Stimulated activated naive B cell treated with anti-CD40 and anti-IgM and Interleukin-4, amounts not matched to agents 10 μg/mL and 1 μg/mL and 100 μg/mL, for 72 hours (primary cell): Measurements from ENCODE around the gene SOX2.

Experiments
- ATAC-seq, 2 donors: fragments of 150-1000 bp; cut with Tn5 transposase; replicated peaks; 2 replicates each; pipeline ENCODE4 v1.10.0; 2021; ENCODE audit warnings: moderate library complexity in 1 of 2
- DNase-seq: peaks from one replicate; pipeline ENCODE4 v3.0.0; 2021
- H3K27ac Mint-ChIP-seq: one replicate; pipeline ENCODE4 v1.8.0; 2022; ENCODE audit warnings: mild to moderate bottlenecking, mixed read lengths
- H3K27me3 Mint-ChIP-seq, 2 donors: one replicate each; pipeline ENCODE4 v1.8.0; 2022; ENCODE audit warnings: mixed read lengths in 2 of 2
- H3K36me3 Mint-ChIP-seq, 2 donors: one replicate each; pipeline ENCODE4 v1.8.0; 2022; ENCODE audit warnings: mixed read lengths in 2 of 2, mild to moderate bottlenecking in 1 of 2
- H3K4me1 Mint-ChIP-seq, 2 donors: one replicate each; pipeline ENCODE4 v1.8.0; 2022; ENCODE audit warnings: mixed read lengths in 2 of 2, mild to moderate bottlenecking in 1 of 2
- H3K4me3 Mint-ChIP-seq, 2 donors: one replicate each; pipeline ENCODE4 v1.8.0; 2022; ENCODE audit warnings: mild to moderate bottlenecking in 2 of 2, mixed read lengths in 2 of 2, moderate library complexity in 1 of 2
- H3K9me3 Mint-ChIP-seq, 2 donors: one replicate each; pipeline ENCODE4 v1.8.0; 2022; ENCODE audit warnings: mixed read lengths in 2 of 2, mild to moderate bottlenecking in 1 of 2

Gene SOX2

GRCh38 chr3:181711325-181712135 lies at the start of gene SOX2:
SOX2 (plus strand) TSS chr3:181711925; CDS start chr3:181712361, 436 bp downstream.
- ATAC-seq (peak in 1 of 2 donors; percentile 25), DNase-seq (no peak)
- Mint-ChIP-seq H3K36me3 (peaks cover 5 to 6% of the 10 kb centered on the region in 2 donors), H3K9me3 (peaks cover 4% of the 10 kb centered on the region in 2 donors), H3K4me1 (peaks cover 4 to 9% of the 10 kb centered on the region in 2 donors), H3K27me3 (peaks cover 40 to 42% of the 10 kb centered on the region in 2 donors), H3K27ac (peak within 1 kb of the TSS; percentile 65), H3K4me3 (peak within 1 kb of the TSS; percentile 17 to 71)

GRCh38 chr3:181683563-181683962 lies 28.2 kb upstream of the SOX2 start:
- Mint-ChIP-seq H3K27ac (no peak overlapping the region), H3K36me3 (no peaks in the 10 kb centered on the region)
- DNase-seq: no peak

GRCh38 chr3:181687190-181687589 lies 24.5 kb upstream of the SOX2 start:
- Mint-ChIP-seq H3K27me3 (peaks cover 18 to 33% of the 10 kb centered on the region in 2 donors), H3K36me3 (no peaks in the 10 kb centered on the region), H3K4me3 (no peak overlapping the region), H3K27ac (no peak overlapping the region), H3K9me3 (no peaks in the 10 kb centered on the region), H3K4me1 (no peaks in the 10 kb centered on the region)
- ATAC-seq (no peak), DNase-seq (no peak)

More at GRCh38 chr3:181683563-181683962, 28.2 kb upstream of the SOX2 start:
- Mint-ChIP-seq H3K4me1 (no peaks in the 10 kb centered on the region), H3K4me3 (no peak overlapping the region), H3K27me3 (peaks cover 12 to 25% of the 10 kb centered on the region in 2 donors), H3K9me3 (peaks cover 0 to 5% of the 10 kb centered on the region in 2 donors)
- ATAC-seq: no peak

GRCh38 chr3:181687731-181688130 lies 24.0 kb upstream of the SOX2 start:
- DNase-seq (no peak), ATAC-seq (no peak)
- H3K27me3 Mint-ChIP-seq: peaks cover 22 to 38% of the 10 kb centered on the region in 2 donors
- no peaks in the 10 kb centered on the region for H3K4me1 Mint-ChIP-seq
- H3K27ac Mint-ChIP-seq: no peak overlapping the region
- no peaks in the 10 kb centered on the region for H3K36me3 Mint-ChIP-seq
- H3K4me3 Mint-ChIP-seq: no peak overlapping the region
- H3K9me3 Mint-ChIP-seq: no peaks in the 10 kb centered on the region

GRCh38 chr3:181689546-181689945 lies 22.2 kb upstream of the SOX2 start:
- ATAC-seq (no peak), DNase-seq (no peak)
- no peaks in the 10 kb centered on the region for H3K9me3 Mint-ChIP-seq
- no peaks in the 10 kb centered on the region for H3K4me1 Mint-ChIP-seq
- H3K27ac Mint-ChIP-seq: no peak overlapping the region
- H3K4me3 Mint-ChIP-seq: no peak overlapping the region
- peaks cover 15 to 29% of the 10 kb centered on the region in 2 donors for H3K27me3 Mint-ChIP-seq
- H3K36me3 Mint-ChIP-seq: no peaks in the 10 kb centered on the region

GRCh38 chr3:181690769-181691168 lies 21.0 kb upstream of the SOX2 start:
- no peak for ATAC-seq
- no peak overlapping the region for H3K27ac Mint-ChIP-seq
- peaks cover 0 to 1% of the 10 kb centered on the region in 2 donors for H3K36me3 Mint-ChIP-seq
- no peaks in the 10 kb centered on the region for H3K9me3 Mint-ChIP-seq
- DNase-seq: no peak
- H3K27me3 Mint-ChIP-seq: peaks cover 17 to 37% of the 10 kb centered on the region in 2 donors
- peaks cover 4 to 9% of the 10 kb centered on the region in 2 donors for H3K4me1 Mint-ChIP-seq
- no peak overlapping the region for H3K4me3 Mint-ChIP-seq

GRCh38 chr3:181691901-181692300 lies 19.8 kb upstream of the SOX2 start:
- Mint-ChIP-seq H3K27me3 (peaks cover 26 to 47% of the 10 kb centered on the region in 2 donors), H3K4me1 (peaks cover 9 to 16% of the 10 kb centered on the region in 2 donors)
- no peak for DNase-seq

GRCh38 chr3:181692311-181693145 lies 19.2 kb upstream of the SOX2 start:
- no peak overlapping the region for H3K27ac Mint-ChIP-seq
- DNase-seq (no peak), ATAC-seq (no peak)
- H3K27me3 Mint-ChIP-seq: peaks cover 29 to 48% of the 10 kb centered on the region in 2 donors
- peaks cover 1 to 5% of the 10 kb centered on the region in 2 donors for H3K36me3 Mint-ChIP-seq
- H3K4me3 Mint-ChIP-seq: no peak overlapping the region
- H3K9me3 Mint-ChIP-seq: no peaks in the 10 kb centered on the region
- peaks cover 9 to 16% of the 10 kb centered on the region in 2 donors for H3K4me1 Mint-ChIP-seq

More at GRCh38 chr3:181691901-181692300, 19.8 kb upstream of the SOX2 start:
- Mint-ChIP-seq H3K27ac (no peak overlapping the region), H3K4me3 (no peak overlapping the region), H3K9me3 (no peaks in the 10 kb centered on the region), H3K36me3 (peaks cover 1 to 5% of the 10 kb centered on the region in 2 donors)
- no peak for ATAC-seq

- DNase-seq (no peak), ATAC-seq (no peak)
- Mint-ChIP-seq H3K27me3 (peaks cover 36 to 54% of the 10 kb centered on the region in 2 donors), H3K9me3 (no peaks in the 10 kb centered on the region), H3K4me3 (no peak overlapping the region), H3K27ac (no peak overlapping the region), H3K4me1 (peaks cover 9 to 16% of the 10 kb centered on the region in 2 donors), H3K36me3 (peaks cover 1 to 5% of the 10 kb centered on the region in 2 donors)
Observed at GRCh38 chr3:181693280-181693679, 18.4 kb upstream of the SOX2 start.

GRCh38 chr3:181694805-181695660 lies 16.7 kb upstream of the SOX2 start:
- H3K36me3 Mint-ChIP-seq: peaks cover 1 to 5% of the 10 kb centered on the region in 2 donors
- peaks cover under 1 to 2% of the 10 kb centered on the region in 2 donors for H3K9me3 Mint-ChIP-seq
- H3K4me3 Mint-ChIP-seq: no peak overlapping the region
- peaks cover 52 to 66% of the 10 kb centered on the region in 2 donors for H3K27me3 Mint-ChIP-seq
- peaks cover 9 to 17% of the 10 kb centered on the region in 2 donors for H3K4me1 Mint-ChIP-seq
- DNase-seq (no peak), ATAC-seq (no peak)
- no peak overlapping the region for H3K27ac Mint-ChIP-seq

- ATAC-seq: no peak
- peaks cover 4 to 5% of the 10 kb centered on the region in 2 donors for H3K9me3 Mint-ChIP-seq
Observed at GRCh38 chr3:181695661-181696491, 15.8 kb upstream of the SOX2 start.

GRCh38 chr3:181696626-181697230 lies 15.0 kb upstream of the SOX2 start:
- peaks cover 14 to 27% of the 10 kb centered on the region in 2 donors for H3K4me1 Mint-ChIP-seq
- H3K9me3 Mint-ChIP-seq: peaks cover 4 to 5% of the 10 kb centered on the region in 2 donors
- H3K27me3 Mint-ChIP-seq: peaks cover 60 to 71% of the 10 kb centered on the region in 2 donors
- DNase-seq (no peak), ATAC-seq (no peak)
- peak overlapping the region; percentile 76 for H3K27ac Mint-ChIP-seq
- peaks cover 1 to 8% of the 10 kb centered on the region in 2 donors for H3K36me3 Mint-ChIP-seq
- peak overlapping the region; percentile 3 to 66 for H3K4me3 Mint-ChIP-seq

More at GRCh38 chr3:181695661-181696491, 15.8 kb upstream of the SOX2 start:
- Mint-ChIP-seq H3K27me3 (peaks cover 55 to 68% of the 10 kb centered on the region in 2 donors), H3K27ac (peak overlapping the region; percentile 76), H3K36me3 (peaks cover 1 to 8% of the 10 kb centered on the region in 2 donors), H3K4me1 (peaks cover 14 to 25% of the 10 kb centered on the region in 2 donors), H3K4me3 (peak overlapping the region; percentile 60 to 66)
- DNase-seq: no peak
